ENCODE results near the gene LIPC. TPM values are rescaled to one million over a fixed set of nuclear protein-coding genes. Genes with fewer than 3 reads are reported as not detected.

LIPC gene
- total and polyA plus RNA-seq, 2 donors (not counting 1 experiment from before 2014, with no cell fraction given) = 0.82 to 4.0 TPM

DNA sequence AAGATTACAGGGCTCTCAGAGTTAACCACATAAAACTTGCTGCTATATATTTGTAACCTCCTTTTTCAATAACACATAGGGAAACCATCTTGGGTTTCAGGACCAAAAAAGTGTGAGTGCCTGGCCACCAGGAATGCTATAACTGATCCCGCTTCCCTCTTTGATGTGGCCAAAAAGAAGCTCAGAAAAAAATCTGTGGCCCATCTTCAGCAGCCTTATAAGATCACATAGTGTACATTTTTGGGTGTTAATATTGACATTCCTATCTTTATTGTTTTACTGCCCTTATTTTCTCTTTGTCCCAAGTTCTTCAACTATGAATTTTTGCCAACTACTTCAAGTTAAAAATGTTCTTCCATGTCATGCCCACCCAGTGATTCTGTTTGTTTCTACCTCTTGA is 102.8 kb downstream of the LIPC start:
- no peaks in the 10 kb centered on the region for H3K4me1 ChIP-seq (ENCODE audit: control insufficient read depth, extremely low read depth, insufficient read depth, low read length)
- no peak overlapping the region for H3K27ac ChIP-seq (ENCODE audit: insufficient read depth, low read length)
- H3K4me2 ChIP-seq (ENCODE audit: extremely low read depth, insufficient read depth, low read length) = no peak overlapping the region
- no peaks in the 10 kb centered on the region for H3K36me3 ChIP-seq (ENCODE audit: control insufficient read depth, insufficient read depth, low read length)
- H2AFZ ChIP-seq (ENCODE audit: low read length) = no peak overlapping the region
- H3K9ac ChIP-seq (ENCODE audit: insufficient read depth, low read length) = no peak overlapping the region
- no peaks in the 10 kb centered on the region for H3K9me3 ChIP-seq (ENCODE audit: control insufficient read depth, insufficient read depth, low read depth, low read length)
- H3K4me3 ChIP-seq (replicated peaks in 1 of 4; ENCODE audit: control extremely low read depth in 1 of 4, insufficient read depth in 1 of 4, low read depth in 3 of 4, low read length in 4 of 4) = no peak overlapping the region
- TF ChIP-seq EZH2 (IDR thresholded peaks at IDR 0.05; ENCODE audit: low read length, missing control alignments) = no peak
- TF ChIP-seq, protein P1, sequence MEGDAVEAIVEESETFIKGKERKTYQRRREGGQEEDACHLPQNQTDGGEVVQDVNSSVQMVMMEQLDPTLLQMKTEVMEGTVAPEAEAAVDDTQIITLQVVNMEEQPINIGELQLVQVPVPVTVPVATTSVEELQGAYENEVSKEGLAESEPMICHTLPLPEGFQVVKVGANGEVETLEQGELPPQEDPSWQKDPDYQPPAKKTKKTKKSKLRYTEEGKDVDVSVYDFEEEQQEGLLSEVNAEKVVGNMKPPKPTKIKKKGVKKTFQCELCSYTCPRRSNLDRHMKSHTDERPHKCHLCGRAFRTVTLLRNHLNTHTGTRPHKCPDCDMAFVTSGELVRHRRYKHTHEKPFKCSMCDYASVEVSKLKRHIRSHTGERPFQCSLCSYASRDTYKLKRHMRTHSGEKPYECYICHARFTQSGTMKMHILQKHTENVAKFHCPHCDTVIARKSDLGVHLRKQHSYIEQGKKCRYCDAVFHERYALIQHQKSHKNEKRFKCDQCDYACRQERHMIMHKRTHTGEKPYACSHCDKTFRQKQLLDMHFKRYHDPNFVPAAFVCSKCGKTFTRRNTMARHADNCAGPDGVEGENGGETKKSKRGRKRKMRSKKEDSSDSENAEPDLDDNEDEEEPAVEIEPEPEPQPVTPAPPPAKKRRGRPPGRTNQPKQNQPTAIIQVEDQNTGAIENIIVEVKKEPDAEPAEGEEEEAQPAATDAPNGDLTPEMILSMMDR (conservative IDR thresholded peaks at IDR 0.05 in 1 of 2, IDR thresholded peaks at IDR 0.05 in 1 of 2; ENCODE audit: low read depth in 1 of 2, low read length in 2 of 2) = no peak
- no peak for DNase-seq (ENCODE audit: low read depth in 2 of 2)
- H3K27me3 ChIP-seq (ENCODE audit: control insufficient read depth, insufficient read depth, low read length) = peaks cover 10% of the 10 kb centered on the region
- H3K79me2 ChIP-seq (ENCODE audit: control insufficient read depth, insufficient read depth, low read length) = no peaks in the 10 kb centered on the region
- H4K20me1 ChIP-seq (ENCODE audit: control insufficient read depth, extremely low read depth, insufficient read depth, low read length) = no peaks in the 10 kb centered on the region

DNA sequence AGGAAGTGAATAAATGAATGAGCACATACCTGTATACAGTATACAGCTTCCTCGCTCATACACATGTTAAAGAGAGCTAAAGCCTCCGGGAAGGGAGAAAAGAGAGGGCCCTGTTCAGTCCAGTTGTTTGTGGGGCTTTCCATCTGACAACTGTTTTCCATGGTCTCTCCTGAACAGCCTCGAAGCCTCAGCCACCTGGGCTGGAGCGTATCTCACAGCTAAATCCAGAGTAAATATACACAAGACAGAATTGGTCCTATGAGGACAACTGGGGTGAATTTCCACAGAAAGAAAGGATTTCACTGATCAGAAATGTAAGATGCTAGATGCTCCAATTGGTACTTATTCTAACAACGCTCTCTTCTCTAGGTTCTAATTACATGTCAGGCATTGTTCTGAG is 103.5 kb downstream of the LIPC start:
- Histone ChIP-seq H3K9ac (ENCODE audit: insufficient read depth, low read length) (no peak overlapping the region), H3K27me3 (ENCODE audit: control insufficient read depth, insufficient read depth, low read length) (peaks cover 11% of the 10 kb centered on the region), H3K79me2 (ENCODE audit: control insufficient read depth, insufficient read depth, low read length) (no peaks in the 10 kb centered on the region)

DNA sequence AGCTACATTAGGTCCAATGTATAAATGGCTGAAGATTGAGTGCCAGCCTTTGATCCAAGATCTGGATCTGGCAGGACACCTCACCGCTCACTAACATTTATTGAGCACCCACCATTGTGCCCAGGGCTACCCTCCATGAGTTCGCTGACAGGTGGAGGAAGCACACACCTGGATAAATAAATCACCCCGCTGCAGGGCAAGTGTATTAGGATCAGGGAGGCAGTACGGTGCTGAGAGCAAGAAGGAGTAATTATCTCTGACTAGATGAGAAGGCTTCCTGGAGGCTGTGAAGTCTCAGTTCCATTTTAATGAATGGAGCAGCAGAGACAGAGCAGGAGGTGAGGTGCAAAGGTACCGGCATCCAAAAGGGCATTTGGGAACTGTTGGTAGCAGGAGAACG is 104.1 kb downstream of the LIPC start:
- H3K4me3 ChIP-seq (replicated peaks in 1 of 4; ENCODE audit: control extremely low read depth in 1 of 4, insufficient read depth in 1 of 4, low read depth in 3 of 4, low read length in 4 of 4) = no peak overlapping the region
- TF ChIP-seq, protein P1 (conservative IDR thresholded peaks at IDR 0.05 in 1 of 2, IDR thresholded peaks at IDR 0.05 in 1 of 2; ENCODE audit: low read depth in 1 of 2, low read length in 2 of 2) = no peak
- no peaks in the 10 kb centered on the region for H3K9me3 ChIP-seq (ENCODE audit: control insufficient read depth, insufficient read depth, low read depth, low read length)

More for the DNA sequence above, 103.5 kb downstream of the LIPC start:
- Histone ChIP-seq H3K9me3 (ENCODE audit: control insufficient read depth, insufficient read depth, low read depth, low read length) (no peaks in the 10 kb centered on the region), H3K4me2 (ENCODE audit: extremely low read depth, insufficient read depth, low read length) (no peak overlapping the region), H3K36me3 (ENCODE audit: control insufficient read depth, insufficient read depth, low read length) (no peaks in the 10 kb centered on the region), H3K4me3 (replicated peaks in 1 of 4; ENCODE audit: control extremely low read depth in 1 of 4, insufficient read depth in 1 of 4, low read depth in 3 of 4, low read length in 4 of 4) (no peak overlapping the region), H2AFZ (ENCODE audit: low read length) (no peak overlapping the region), H3K27ac (ENCODE audit: insufficient read depth, low read length) (no peak overlapping the region), H4K20me1 (ENCODE audit: control insufficient read depth, extremely low read depth, insufficient read depth, low read length) (no peaks in the 10 kb centered on the region), H3K4me1 (ENCODE audit: control insufficient read depth, extremely low read depth, insufficient read depth, low read length) (no peaks in the 10 kb centered on the region)
- no peak for TF ChIP-seq EZH2 (IDR thresholded peaks at IDR 0.05; ENCODE audit: low read length, missing control alignments)
- TF ChIP-seq, protein P1 (conservative IDR thresholded peaks at IDR 0.05 in 1 of 2, IDR thresholded peaks at IDR 0.05 in 1 of 2; ENCODE audit: low read depth in 1 of 2, low read length in 2 of 2) = no peak
- DNase-seq (ENCODE audit: low read depth in 2 of 2) = no peak

More for the DNA sequence above, 104.1 kb downstream of the LIPC start:
- no peaks in the 10 kb centered on the region for H4K20me1 ChIP-seq (ENCODE audit: control insufficient read depth, extremely low read depth, insufficient read depth, low read length)
- no peak overlapping the region for H3K9ac ChIP-seq (ENCODE audit: insufficient read depth, low read length)
- H3K27ac ChIP-seq (ENCODE audit: insufficient read depth, low read length) = no peak overlapping the region
- no peaks in the 10 kb centered on the region for H3K79me2 ChIP-seq (ENCODE audit: control insufficient read depth, insufficient read depth, low read length)
- no peak overlapping the region for H2AFZ ChIP-seq (ENCODE audit: low read length)
- H3K27me3 ChIP-seq (ENCODE audit: control insufficient read depth, insufficient read depth, low read length) = peaks cover 11% of the 10 kb centered on the region
- H3K4me1 ChIP-seq (ENCODE audit: control insufficient read depth, extremely low read depth, insufficient read depth, low read length) = no peaks in the 10 kb centered on the region
- no peaks in the 10 kb centered on the region for H3K36me3 ChIP-seq (ENCODE audit: control insufficient read depth, insufficient read depth, low read length)
- no peak overlapping the region for H3K4me2 ChIP-seq (ENCODE audit: extremely low read depth, insufficient read depth, low read length)
- DNase-seq (ENCODE audit: low read depth in 2 of 2) = no peak
